GM10248 (cell line): Measurements from ENCODE around the gene GALNT11.

Experiments
- CTCF ChIA-PET: fragments of 300-600 bp; sonication (Branson Sonifier 250); formaldehyde crosslinking; extraction: SDS; loops from one replicate; lab custom pipeline; 2021; ENCODE audit warnings: antibody characterized with exemption; lab: Yijun Ruan, JAX
- POLR2A ChIA-PET: fragments of 350-650 bp; sonication (Branson Sonifier 250); formaldehyde crosslinking; extraction: SDS; loops from one replicate; lab custom pipeline; 2020; ENCODE audit warnings: antibody characterized with exemption; lab: Yijun Ruan, JAX
- DNase-seq: peaks from one replicate; pipeline ENCODE4 v3.0.0; 2012; ENCODE audit errors: extremely low spot score
- CTCF ChIP-seq: IDR thresholded peaks from 2 replicates; pipeline ENCODE4 v1.5.1; 2012; ENCODE audit warnings: mild to moderate bottlenecking, low read depth; ENCODE audit errors: extremely low read depth, missing control alignments, control extremely low read depth

GALNT11 gene

GRCh38 chr7:152142976-152143595 lies 117.6 kb downstream of the GALNT11 start:
- no peak for TF ChIP-seq CTCF
- CTCF ChIA-PET, result interaction anchor here (1.2 kb wide), 1 partner anchor 10 kb away, joined by 5 read pairs; no protein-coding TSS in a partner anchor
- POLR2A ChIA-PET, result no interaction called here
- no peak for DNase-seq

GRCh38 chr7:152144557-152145245 lies 119.2 kb downstream of the GALNT11 start:
- ChIA-PET CTCF (interaction anchor here (1.0 to 4.7 kb wide), 2 partner anchors 14 to 18 kb away, joined by 6 to 19 read pairs; no protein-coding TSS in a partner anchor), POLR2A (no interaction called here)
- no peak for TF ChIP-seq CTCF
- DNase-seq, result no peak

GRCh38 chr7:152145853-152146466 lies 120.5 kb downstream of the GALNT11 start:
- no peak for DNase-seq
- ChIA-PET POLR2A (no interaction called here), CTCF (interaction anchor here (0.9 to 4.7 kb wide), 3 partner anchors 9 to 12 kb away, joined by 3 to 19 read pairs (median 4); no protein-coding TSS in a partner anchor)
- TF ChIP-seq CTCF, result peak; percentile 57

- no peak for TF ChIP-seq CTCF
- POLR2A ChIA-PET, result no interaction called here
- CTCF ChIA-PET, result interaction anchor here (1.0 to 4.7 kb wide), 6 partner anchors 10 to 38 kb away, joined by 3 to 19 read pairs (median 3); no protein-coding TSS in a partner anchor
- DNase-seq, result no peak
Measured at GRCh38 chr7:152148706-152149105, 123.2 kb downstream of the GALNT11 start.

GRCh38 chr7:152149363-152149762 lies 123.9 kb downstream of the GALNT11 start:
- no peak for TF ChIP-seq CTCF
- no peak for DNase-seq
- ChIA-PET POLR2A (no interaction called here), CTCF (interaction anchor here (0.9 to 4.7 kb wide), 9 partner anchors 9 to 40 kb away, joined by 3 to 19 read pairs (median 3); no protein-coding TSS in a partner anchor)

GRCh38 chr7:152152267-152152666 lies 126.8 kb downstream of the GALNT11 start:
- CTCF ChIA-PET, result interaction anchor here (1.2 to 1.4 kb wide), 2 partner anchors 9 to 17 kb away, joined by 3 to 5 read pairs; no protein-coding TSS in a partner anchor
- no peak for DNase-seq
- POLR2A ChIA-PET, result no interaction called here
- no peak for TF ChIP-seq CTCF
